Measurements from ENCODE around the gene IQSEC1.

GRCh38 chr3:13093687-13094086 is 20.5 kb upstream of the IQSEC1 start:
- TF ChIP-seq POLR2AphosphoS5 (IDR thresholded peaks at IDR 0.05; ENCODE audit: low read length) (no peak), SPI1 (IDR thresholded peaks at IDR 0.05; ENCODE audit: borderline replicate concordance, insufficient read depth, low read depth, low read length) (no peak), TAF1 (IDR thresholded peaks at IDR 0.05; ENCODE audit: borderline replicate concordance, low read depth, low read length) (no peak), ATF7 (IDR thresholded peaks at IDR 0.05; ENCODE audit: low read depth) (no peak), RFX5 (IDR thresholded peaks at IDR 0.05; ENCODE audit: low read depth, low read length) (no peak), RUNX3 (IDR thresholded peaks at IDR 0.05; ENCODE audit: low read length) (no peak), CHD2 (IDR thresholded peaks at IDR 0.05; ENCODE audit: borderline replicate concordance, low read depth, low read length) (no peak), POLR2A (IDR thresholded peaks at IDR 0.05; ENCODE audit: low read depth, low read length) (no peak), FOXK2 (IDR thresholded peaks at IDR 0.05) (no peak)

All from GM12878 (cell line).